ENCODE data around the gene LRMDA.
A peak's percentile ranks its signal among the peaks of the same experiment; 100 is the strongest.

Gene LRMDA

GRCh38 chr10:75538144-75538543 is 106.7 kb downstream of the LRMDA start (continued):
- TF ChIP-seq ZNF121 (tag by site-specific recombination; IDR thresholded peaks at IDR 0.05) (no peak), OSR2 (tag by site-specific recombination; IDR thresholded peaks at IDR 0.05) (no peak), ZNF404 (tag by site-specific recombination; IDR thresholded peaks at IDR 0.05) (no peak), GLIS2 (tag by site-specific recombination; IDR thresholded peaks at IDR 0.05) (no peak), ZNF146 (tag by site-specific recombination; IDR thresholded peaks at IDR 0.05) (no peak), ZBTB21 (tag by site-specific recombination; IDR thresholded peaks at IDR 0.05) (no peak), SCRT2 (tag by site-specific recombination; IDR thresholded peaks at IDR 0.05) (peak; percentile 80), ZNF23 (tag by site-specific recombination; IDR thresholded peaks at IDR 0.05; ENCODE audit: borderline replicate concordance) (no peak), ZNF221 (tag by site-specific recombination; IDR thresholded peaks at IDR 0.05; ENCODE audit: borderline replicate concordance) (no peak)
- TF ChIP-seq, protein P1, sequence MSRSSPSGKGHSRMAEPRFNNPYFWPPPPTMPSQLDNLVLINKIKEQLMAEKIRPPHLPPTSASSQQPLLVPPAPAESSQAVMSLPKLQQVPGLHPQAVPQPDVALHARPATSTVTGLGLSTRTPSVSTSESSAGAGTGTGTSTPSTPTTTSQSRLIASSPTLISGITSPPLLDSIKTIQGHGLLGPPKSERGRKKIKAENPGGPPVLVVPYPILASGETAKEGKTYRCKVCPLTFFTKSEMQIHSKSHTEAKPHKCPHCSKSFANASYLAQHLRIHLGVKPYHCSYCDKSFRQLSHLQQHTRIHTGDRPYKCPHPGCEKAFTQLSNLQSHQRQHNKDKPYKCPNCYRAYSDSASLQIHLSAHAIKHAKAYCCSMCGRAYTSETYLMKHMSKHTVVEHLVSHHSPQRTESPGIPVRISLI (tag by site-specific recombination; IDR thresholded peaks at IDR 0.05): no peak

- H3K36me3 ChIP-seq (ENCODE audit: control insufficient read depth in 2 of 2, insufficient read depth in 1 of 2, low read length in 2 of 2): no peaks in the 10 kb centered on the region
- H3K4me1 ChIP-seq (ENCODE audit: control insufficient read depth, insufficient read depth, low read length): peaks cover 7% of the 10 kb centered on the region; the same call in 1 of the 2 replicates
- POLR2A ChIA-PET: interaction anchor here (1.2 kb wide), 1 partner anchor 137 kb away, joined by 3 read pairs; the partner anchor contains the start of gene ZNF503
- CTCF ChIA-PET: interaction anchor here (0.6 to 1.1 kb wide), 3 partner anchors 18 to 345 kb away, joined by 3 to 4 read pairs (median 3); no protein-coding TSS in a partner anchor
- H3K27ac ChIP-seq (ENCODE audit: extremely low read depth, low read depth, low read length): no peak overlapping the region
- no peak overlapping the region for H3K4me3 ChIP-seq (ENCODE audit: low read depth, low read length)
- H3K9me3 ChIP-seq (ENCODE audit: control insufficient read depth, insufficient read depth, low read depth, low read length): no peaks in the 10 kb centered on the region
- 0 out of 2 replicates have a peak, but pooled peaks have one; percentile 49 for TF ChIP-seq ZNF843 (tag by site-specific recombination; IDR thresholded peaks at IDR 0.05)
- TF ChIP-seq, protein P2, sequence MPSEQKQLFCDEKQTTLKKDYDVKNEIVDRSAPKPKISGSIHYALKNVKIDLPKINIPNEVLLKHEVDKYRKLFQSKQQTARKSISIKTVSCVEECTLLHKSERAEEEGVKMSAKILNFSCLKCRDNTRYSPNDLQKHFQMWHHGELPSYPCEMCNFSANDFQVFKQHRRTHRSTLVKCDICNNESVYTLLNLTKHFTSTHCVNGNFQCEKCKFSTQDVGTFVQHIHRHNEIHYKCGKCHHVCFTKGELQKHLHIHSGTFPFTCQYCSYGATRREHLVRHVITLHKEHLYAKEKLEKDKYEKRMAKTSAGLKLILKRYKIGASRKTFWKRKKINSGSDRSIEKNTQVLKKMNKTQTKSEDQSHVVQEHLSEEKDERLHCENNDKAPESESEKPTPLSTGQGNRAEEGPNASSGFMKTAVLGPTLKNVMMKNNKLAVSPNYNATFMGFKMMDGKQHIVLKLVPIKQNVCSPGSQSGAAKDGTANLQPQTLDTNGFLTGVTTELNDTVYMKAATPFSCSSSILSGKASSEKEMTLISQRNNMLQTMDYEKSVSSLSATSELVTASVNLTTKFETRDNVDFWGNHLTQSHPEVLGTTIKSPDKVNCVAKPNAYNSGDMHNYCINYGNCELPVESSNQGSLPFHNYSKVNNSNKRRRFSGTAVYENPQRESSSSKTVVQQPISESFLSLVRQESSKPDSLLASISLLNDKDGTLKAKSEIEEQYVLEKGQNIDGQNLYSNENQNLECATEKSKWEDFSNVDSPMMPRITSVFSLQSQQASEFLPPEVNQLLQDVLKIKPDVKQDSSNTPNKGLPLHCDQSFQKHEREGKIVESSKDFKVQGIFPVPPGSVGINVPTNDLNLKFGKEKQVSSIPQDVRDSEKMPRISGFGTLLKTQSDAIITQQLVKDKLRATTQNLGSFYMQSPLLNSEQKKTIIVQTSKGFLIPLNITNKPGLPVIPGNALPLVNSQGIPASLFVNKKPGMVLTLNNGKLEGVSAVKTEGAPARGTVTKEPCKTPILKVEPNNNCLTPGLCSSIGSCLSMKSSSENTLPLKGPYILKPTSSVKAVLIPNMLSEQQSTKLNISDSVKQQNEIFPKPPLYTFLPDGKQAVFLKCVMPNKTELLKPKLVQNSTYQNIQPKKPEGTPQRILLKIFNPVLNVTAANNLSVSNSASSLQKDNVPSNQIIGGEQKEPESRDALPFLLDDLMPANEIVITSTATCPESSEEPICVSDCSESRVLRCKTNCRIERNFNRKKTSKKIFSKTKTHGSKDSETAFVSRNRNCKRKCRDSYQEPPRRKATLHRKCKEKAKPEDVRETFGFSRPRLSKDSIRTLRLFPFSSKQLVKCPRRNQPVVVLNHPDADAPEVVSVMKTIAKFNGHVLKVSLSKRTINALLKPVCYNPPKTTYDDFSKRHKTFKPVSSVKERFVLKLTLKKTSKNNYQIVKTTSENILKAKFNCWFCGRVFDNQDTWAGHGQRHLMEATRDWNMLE (tag by site-specific recombination; conservative IDR thresholded peaks at IDR 0.05; ENCODE audit: low read depth): no peak
- TF ChIP-seq, protein P3, sequence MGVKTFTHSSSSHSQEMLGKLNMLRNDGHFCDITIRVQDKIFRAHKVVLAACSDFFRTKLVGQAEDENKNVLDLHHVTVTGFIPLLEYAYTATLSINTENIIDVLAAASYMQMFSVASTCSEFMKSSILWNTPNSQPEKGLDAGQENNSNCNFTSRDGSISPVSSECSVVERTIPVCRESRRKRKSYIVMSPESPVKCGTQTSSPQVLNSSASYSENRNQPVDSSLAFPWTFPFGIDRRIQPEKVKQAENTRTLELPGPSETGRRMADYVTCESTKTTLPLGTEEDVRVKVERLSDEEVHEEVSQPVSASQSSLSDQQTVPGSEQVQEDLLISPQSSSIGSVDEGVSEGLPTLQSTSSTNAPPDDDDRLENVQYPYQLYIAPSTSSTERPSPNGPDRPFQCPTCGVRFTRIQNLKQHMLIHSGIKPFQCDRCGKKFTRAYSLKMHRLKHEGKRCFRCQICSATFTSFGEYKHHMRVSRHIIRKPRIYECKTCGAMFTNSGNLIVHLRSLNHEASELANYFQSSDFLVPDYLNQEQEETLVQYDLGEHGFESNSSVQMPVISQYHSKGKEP (tag by site-specific recombination; IDR thresholded peaks at IDR 0.05): peak; percentile 72
- no peak for TF ChIP-seq ZNF707 (tag by site-specific recombination; IDR thresholded peaks at IDR 0.05)
These were observed 107.3 kb downstream of the LRMDA start for GRCh38 chr10:75538765-75539164.

GRCh38 chr10:75540357-75540966 is 109.0 kb downstream of the LRMDA start:
- Histone ChIP-seq H3K4me3 (ENCODE audit: low read depth, low read length) (no peak overlapping the region), H3K4me1 (ENCODE audit: control insufficient read depth, insufficient read depth, low read length) (peaks cover 7% of the 10 kb centered on the region; the same call in 1 of the 2 replicates), H3K27ac (ENCODE audit: extremely low read depth, low read depth, low read length) (no peak overlapping the region), H3K36me3 (ENCODE audit: control insufficient read depth in 2 of 2, insufficient read depth in 1 of 2, low read length in 2 of 2) (no peaks in the 10 kb centered on the region), H3K9me3 (ENCODE audit: control insufficient read depth, insufficient read depth, low read depth, low read length) (no peaks in the 10 kb centered on the region)
- TF ChIP-seq ZNF138 (tag by site-specific recombination; IDR thresholded peaks at IDR 0.05; ENCODE audit: borderline replicate concordance) (no peak), ZNF488 (tag by site-specific recombination; IDR thresholded peaks at IDR 0.05) (no peak), ZNF292 (tag by site-specific recombination; IDR thresholded peaks at IDR 0.05; ENCODE audit: borderline replicate concordance, low read depth) (no peak), ZBTB21 (tag by site-specific recombination; IDR thresholded peaks at IDR 0.05) (no peak), ZNF366 (tag by site-specific recombination; conservative IDR thresholded peaks at IDR 0.05) (no peak), HOXA7 (CRISPR knock-in tag; IDR thresholded peaks at IDR 0.05; ENCODE audit: borderline replicate concordance) (no peak), ZNF530 (tag by site-specific recombination; IDR thresholded peaks at IDR 0.05; ENCODE audit: low read depth) (no peak), ZBTB17 (tag by site-specific recombination; IDR thresholded peaks at IDR 0.05) (no peak), ZSCAN23 (tag by site-specific recombination; IDR thresholded peaks at IDR 0.05) (no peak)
- TF ChIP-seq, protein P4, sequence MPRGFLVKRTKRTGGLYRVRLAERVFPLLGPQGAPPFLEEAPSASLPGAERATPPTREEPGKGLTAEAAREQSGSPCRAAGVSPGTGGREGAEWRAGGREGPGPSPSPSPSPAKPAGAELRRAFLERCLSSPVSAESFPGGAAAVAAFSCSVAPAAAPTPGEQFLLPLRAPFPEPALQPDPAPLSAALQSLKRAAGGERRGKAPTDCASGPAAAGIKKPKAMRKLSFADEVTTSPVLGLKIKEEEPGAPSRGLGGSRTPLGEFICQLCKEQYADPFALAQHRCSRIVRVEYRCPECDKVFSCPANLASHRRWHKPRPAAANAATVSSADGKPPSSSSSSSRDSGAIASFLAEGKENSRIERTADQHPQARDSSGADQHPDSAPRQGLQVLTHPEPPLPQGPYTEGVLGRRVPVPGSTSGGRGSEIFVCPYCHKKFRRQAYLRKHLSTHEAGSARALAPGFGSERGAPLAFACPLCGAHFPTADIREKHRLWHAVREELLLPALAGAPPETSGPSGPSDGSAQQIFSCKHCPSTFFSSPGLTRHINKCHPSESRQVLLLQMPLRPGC (tag by site-specific recombination; IDR thresholded peaks at IDR 0.05): no peak
- ChIA-PET CTCF (no interaction called here), POLR2A (no interaction called here)
